SK-N-SH treated with all-trans-retinoic acid at 6 μM for 48 hours (cell line): ENCODE data around the gene TMTC3.

Experiments used
- ATAC-seq: fragments of 200-7000 bp; cut with Tn5 transposase; 3 replicates; pipeline ENCODE4 v1.9.1; 2020; ENCODE audit warnings: mild to moderate bottlenecking, moderate library complexity
- ARNTL ChIP-seq: fragments of 450-650 bp; formaldehyde crosslinking; IDR thresholded peaks from 2 replicates; pipeline ENCODE4 v1.5.0; 2020; ENCODE audit warnings: low read depth, mild to moderate bottlenecking, moderate library complexity, borderline replicate concordance
- BACH2 ChIP-seq: fragments of 250-450 bp; sonication (Bioruptor Pico); IDR thresholded peaks from 2 replicates; pipeline ENCODE4 v1.9.0; 2021; ENCODE audit warnings: mild to moderate bottlenecking, borderline replicate concordance
- CSDC2 ChIP-seq: fragments of 250-450 bp; sonication (Bioruptor Pico); IDR thresholded peaks from 2 replicates; pipeline ENCODE4 v1.5.0; 2020; ENCODE audit warnings: mild to moderate bottlenecking, moderate library complexity
- ESRRG ChIP-seq: fragments of 250-450 bp; sonication (Bioruptor Pico); IDR thresholded peaks from 2 replicates; pipeline ENCODE4 v1.6.1; 2021; ENCODE audit warnings: mild to moderate bottlenecking
- GLIS3 ChIP-seq: fragments of 250-450 bp; sonication (Bioruptor Pico); IDR thresholded peaks from 2 replicates; pipeline ENCODE4 v1.5.0; 2020; ENCODE audit warnings: mild to moderate bottlenecking, moderate library complexity
- ISL1 ChIP-seq: fragments of 250-450 bp; sonication (Bioruptor Pico); IDR thresholded peaks from 2 replicates; pipeline ENCODE4 v2.1.2; 2022; ENCODE audit warnings: mild to moderate bottlenecking, moderate library complexity
- OSR1 ChIP-seq: fragments of 250-450 bp; sonication (Bioruptor Pico); IDR thresholded peaks from 2 replicates; pipeline ENCODE4 v1.8.0; 2022; ENCODE audit warnings: moderate library complexity, mild to moderate bottlenecking, inconsistent platforms
- PATZ1 ChIP-seq: fragments of 250-450 bp; sonication (Bioruptor Pico); IDR thresholded peaks from 2 replicates; pipeline ENCODE4 v1.8.0; 2020; ENCODE audit warnings: mild to moderate bottlenecking, moderate library complexity, borderline replicate concordance
- POU6F1 ChIP-seq: fragments of 250-450 bp; sonication (Bioruptor Pico); IDR thresholded peaks from 2 replicates; pipeline ENCODE4 v1.8.0; 2021; ENCODE audit warnings: low read depth, mild to moderate bottlenecking, moderate library complexity, borderline replicate concordance
- PPARA ChIP-seq: fragments of 250-450 bp; sonication (Bioruptor Pico); IDR thresholded peaks from 2 replicates; pipeline ENCODE4 v1.5.0; 2020; ENCODE audit warnings: mild to moderate bottlenecking, borderline replicate concordance
- RARB ChIP-seq: fragments of 250-450 bp; sonication (Bioruptor Pico); IDR thresholded peaks from 2 replicates; pipeline ENCODE4 v1.8.0; 2021; ENCODE audit warnings: mild to moderate bottlenecking, moderate library complexity
- SNAI2 ChIP-seq: fragments of 250-450 bp; sonication (Bioruptor Pico); IDR thresholded peaks from 2 replicates; pipeline ENCODE4 v1.5.0; 2020; ENCODE audit warnings: mild to moderate bottlenecking, moderate library complexity
- TOX ChIP-seq: fragments of 250-450 bp; sonication (Bioruptor Pico); IDR thresholded peaks from 2 replicates; pipeline ENCODE4 v1.8.0; 2021; ENCODE audit warnings: mild to moderate bottlenecking, moderate library complexity, borderline replicate concordance
- ZC3H10 ChIP-seq: fragments of 250-450 bp; sonication (Bioruptor Pico); IDR thresholded peaks from 2 replicates; pipeline ENCODE4 v1.5.1; 2021; ENCODE audit warnings: mild to moderate bottlenecking, moderate library complexity
- ZFP3 ChIP-seq: fragments of 250-450 bp; sonication (Bioruptor Pico); IDR thresholded peaks from 2 replicates; pipeline ENCODE4 v1.5.0; 2020; ENCODE audit warnings: mild to moderate bottlenecking, moderate library complexity
- ZNF565 ChIP-seq: fragments of 450-650 bp; formaldehyde crosslinking; conservative IDR thresholded peaks from 2 replicates; pipeline ENCODE4 v1.5.0; 2020; ENCODE audit warnings: low read depth, mild to moderate bottlenecking, moderate library complexity
- ZNF70 ChIP-seq: fragments of 450-650 bp; formaldehyde crosslinking; IDR thresholded peaks from 2 replicates; pipeline ENCODE4 v1.5.0; 2020; ENCODE audit warnings: mild to moderate bottlenecking, moderate library complexity
- TF ChIP-seq, protein P1 (sequence below): fragments of 250-450 bp; sonication (Bioruptor Pico); IDR thresholded peaks from 2 replicates; pipeline ENCODE4 v1.5.0; 2020; ENCODE audit warnings: mild to moderate bottlenecking, moderate library complexity
- TF ChIP-seq, protein P2 (sequence below): fragments of 250-450 bp; sonication (Bioruptor Pico); IDR thresholded peaks from 2 replicates; pipeline ENCODE4 v1.5.1; 2021; ENCODE audit warnings: mild to moderate bottlenecking, moderate library complexity
- TF ChIP-seq, protein P3 (sequence below): fragments of 250-450 bp; sonication (Bioruptor Pico); IDR thresholded peaks from 2 replicates; pipeline ENCODE4 v1.5.1; 2020; ENCODE audit warnings: low read depth, mild to moderate bottlenecking, moderate library complexity

The TMTC3 gene

GRCh38 chr12:88200029-88200428 is 57.9 kb downstream of the TMTC3 start:
- TF ChIP-seq, protein P1, sequence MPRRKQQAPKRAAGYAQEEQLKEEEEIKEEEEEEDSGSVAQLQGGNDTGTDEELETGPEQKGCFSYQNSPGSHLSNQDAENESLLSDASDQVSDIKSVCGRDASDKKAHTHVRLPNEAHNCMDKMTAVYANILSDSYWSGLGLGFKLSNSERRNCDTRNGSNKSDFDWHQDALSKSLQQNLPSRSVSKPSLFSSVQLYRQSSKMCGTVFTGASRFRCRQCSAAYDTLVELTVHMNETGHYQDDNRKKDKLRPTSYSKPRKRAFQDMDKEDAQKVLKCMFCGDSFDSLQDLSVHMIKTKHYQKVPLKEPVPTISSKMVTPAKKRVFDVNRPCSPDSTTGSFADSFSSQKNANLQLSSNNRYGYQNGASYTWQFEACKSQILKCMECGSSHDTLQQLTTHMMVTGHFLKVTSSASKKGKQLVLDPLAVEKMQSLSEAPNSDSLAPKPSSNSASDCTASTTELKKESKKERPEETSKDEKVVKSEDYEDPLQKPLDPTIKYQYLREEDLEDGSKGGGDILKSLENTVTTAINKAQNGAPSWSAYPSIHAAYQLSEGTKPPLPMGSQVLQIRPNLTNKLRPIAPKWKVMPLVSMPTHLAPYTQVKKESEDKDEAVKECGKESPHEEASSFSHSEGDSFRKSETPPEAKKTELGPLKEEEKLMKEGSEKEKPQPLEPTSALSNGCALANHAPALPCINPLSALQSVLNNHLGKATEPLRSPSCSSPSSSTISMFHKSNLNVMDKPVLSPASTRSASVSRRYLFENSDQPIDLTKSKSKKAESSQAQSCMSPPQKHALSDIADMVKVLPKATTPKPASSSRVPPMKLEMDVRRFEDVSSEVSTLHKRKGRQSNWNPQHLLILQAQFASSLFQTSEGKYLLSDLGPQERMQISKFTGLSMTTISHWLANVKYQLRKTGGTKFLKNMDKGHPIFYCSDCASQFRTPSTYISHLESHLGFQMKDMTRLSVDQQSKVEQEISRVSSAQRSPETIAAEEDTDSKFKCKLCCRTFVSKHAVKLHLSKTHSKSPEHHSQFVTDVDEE (CRISPR knock-in tag) = no peak
- TF ChIP-seq GLIS3 (CRISPR knock-in tag) (no peak), TOX (CRISPR knock-in tag) (no peak), ZNF565 (CRISPR knock-in tag) (no peak), CSDC2 (CRISPR knock-in tag) (no peak), ZFP3 (CRISPR knock-in tag) (no peak), RARB (CRISPR knock-in tag) (no peak), PATZ1 (CRISPR knock-in tag) (no peak), OSR1 (CRISPR knock-in tag) (no peak), BACH2 (no peak), SNAI2 (CRISPR knock-in tag) (no peak), ESRRG (CRISPR knock-in tag) (no peak), PPARA (no peak), POU6F1 (CRISPR knock-in tag) (no peak), ARNTL (CRISPR knock-in tag) (no peak), ZC3H10 (CRISPR knock-in tag) (no peak)
- TF ChIP-seq, protein P2, sequence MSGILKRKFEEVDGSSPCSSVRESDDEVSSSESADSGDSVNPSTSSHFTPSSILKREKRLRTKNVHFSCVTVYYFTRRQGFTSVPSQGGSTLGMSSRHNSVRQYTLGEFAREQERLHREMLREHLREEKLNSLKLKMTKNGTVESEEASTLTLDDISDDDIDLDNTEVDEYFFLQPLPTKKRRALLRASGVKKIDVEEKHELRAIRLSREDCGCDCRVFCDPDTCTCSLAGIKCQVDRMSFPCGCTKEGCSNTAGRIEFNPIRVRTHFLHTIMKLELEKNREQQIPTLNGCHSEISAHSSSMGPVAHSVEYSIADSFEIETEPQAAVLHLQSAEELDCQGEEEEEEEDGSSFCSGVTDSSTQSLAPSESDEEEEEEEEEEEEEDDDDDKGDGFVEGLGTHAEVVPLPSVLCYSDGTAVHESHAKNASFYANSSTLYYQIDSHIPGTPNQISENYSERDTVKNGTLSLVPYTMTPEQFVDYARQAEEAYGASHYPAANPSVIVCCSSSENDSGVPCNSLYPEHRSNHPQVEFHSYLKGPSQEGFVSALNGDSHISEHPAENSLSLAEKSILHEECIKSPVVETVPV (CRISPR knock-in tag) = no peak
- no peak for ATAC-seq

GRCh38 chr12:88202500-88202899 is 60.4 kb downstream of the TMTC3 start:
- ATAC-seq = no peak
- TF ChIP-seq ZNF70 (CRISPR knock-in tag) = no peak
- TF ChIP-seq ZC3H10 (CRISPR knock-in tag) = no peak
- no peak for TF ChIP-seq ZNF565 (CRISPR knock-in tag)
- TF ChIP-seq POU6F1 (CRISPR knock-in tag) = no peak
- TF ChIP-seq, protein P2 (CRISPR knock-in tag) = no peak
- no peak for TF ChIP-seq ISL1
- TF ChIP-seq, protein P3, sequence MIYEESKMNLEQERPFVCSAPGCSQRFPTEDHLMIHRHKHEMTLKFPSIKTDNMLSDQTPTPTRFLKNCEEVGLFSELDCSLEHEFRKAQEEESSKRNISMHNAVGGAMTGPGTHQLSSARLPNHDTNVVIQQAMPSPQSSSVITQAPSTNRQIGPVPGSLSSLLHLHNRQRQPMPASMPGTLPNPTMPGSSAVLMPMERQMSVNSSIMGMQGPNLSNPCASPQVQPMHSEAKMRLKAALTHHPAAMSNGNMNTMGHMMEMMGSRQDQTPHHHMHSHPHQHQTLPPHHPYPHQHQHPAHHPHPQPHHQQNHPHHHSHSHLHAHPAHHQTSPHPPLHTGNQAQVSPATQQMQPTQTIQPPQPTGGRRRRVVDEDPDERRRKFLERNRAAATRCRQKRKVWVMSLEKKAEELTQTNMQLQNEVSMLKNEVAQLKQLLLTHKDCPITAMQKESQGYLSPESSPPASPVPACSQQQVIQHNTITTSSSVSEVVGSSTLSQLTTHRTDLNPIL (CRISPR knock-in tag) = no peak
